GM10248 (cell line): Measurements from ENCODE around the gene ZSCAN5C.
"Not testable (repeated sequence)": the region's sequence is repeated elsewhere in the genome, so short reads cannot be mapped to it uniquely, and the experiment has no call there.

ENCODE experiments used
- CTCF ChIA-PET: fragments of 300-600 bp; sonication (Branson Sonifier 250); formaldehyde crosslinking; extraction: SDS; loops from one replicate; lab custom pipeline; 2021; ENCODE audit warnings: antibody characterized with exemption; lab: Yijun Ruan, JAX
- POLR2A ChIA-PET: fragments of 350-650 bp; sonication (Branson Sonifier 250); formaldehyde crosslinking; extraction: SDS; loops from one replicate; lab custom pipeline; 2020; ENCODE audit warnings: antibody characterized with exemption; lab: Yijun Ruan, JAX
- DNase-seq: peaks from one replicate; pipeline ENCODE4 v3.0.0; 2012; ENCODE audit errors: extremely low spot score
- TF ChIP-seq, protein P1 (sequence below): IDR thresholded peaks from 2 replicates; pipeline ENCODE4 v1.5.1; 2012; ENCODE audit warnings: mild to moderate bottlenecking, low read depth; ENCODE audit errors: extremely low read depth, missing control alignments, control extremely low read depth

The ZSCAN5C gene

DNA sequence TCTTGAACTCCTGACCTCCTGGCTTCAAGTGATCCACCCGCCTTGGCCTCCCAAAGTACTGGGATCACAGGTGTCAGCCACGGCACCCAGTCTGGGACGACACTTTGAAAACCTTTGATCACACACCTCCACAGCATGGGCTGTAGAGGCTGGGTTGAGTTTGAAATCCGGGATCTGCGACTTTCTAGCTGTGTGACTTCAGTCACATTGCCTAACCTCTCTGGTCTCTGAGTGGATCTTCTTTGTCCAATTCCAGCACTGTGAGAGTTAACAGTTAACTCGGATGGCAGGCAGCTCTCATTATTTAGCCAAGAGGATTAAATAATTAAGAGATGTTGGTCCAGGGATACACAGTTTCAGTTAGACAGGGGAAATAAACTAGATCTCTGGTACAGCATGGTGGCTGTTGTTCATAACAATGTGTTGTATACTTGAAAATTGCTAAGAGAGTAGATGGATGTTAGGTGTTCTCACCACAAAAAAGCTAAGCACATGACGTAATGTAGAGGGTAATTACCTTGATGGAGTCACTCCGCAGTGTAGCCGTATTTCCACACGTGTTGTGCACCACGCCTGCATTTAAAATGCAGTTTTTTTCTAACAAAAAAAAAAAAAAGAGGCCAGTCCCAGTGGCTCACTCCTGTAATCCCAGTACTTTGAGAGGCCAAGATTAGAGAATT lies 24.4 kb upstream of the ZSCAN5C start:
- POLR2A ChIA-PET, result no interaction called here
- no peak for DNase-seq
- CTCF ChIA-PET, result interaction anchor here (0.9 to 2.0 kb wide), 4 partner anchors 11 to 111 kb away, joined by 3 to 9 read pairs (median 4); no protein-coding TSS in a partner anchor
- TF ChIP-seq, protein P1, sequence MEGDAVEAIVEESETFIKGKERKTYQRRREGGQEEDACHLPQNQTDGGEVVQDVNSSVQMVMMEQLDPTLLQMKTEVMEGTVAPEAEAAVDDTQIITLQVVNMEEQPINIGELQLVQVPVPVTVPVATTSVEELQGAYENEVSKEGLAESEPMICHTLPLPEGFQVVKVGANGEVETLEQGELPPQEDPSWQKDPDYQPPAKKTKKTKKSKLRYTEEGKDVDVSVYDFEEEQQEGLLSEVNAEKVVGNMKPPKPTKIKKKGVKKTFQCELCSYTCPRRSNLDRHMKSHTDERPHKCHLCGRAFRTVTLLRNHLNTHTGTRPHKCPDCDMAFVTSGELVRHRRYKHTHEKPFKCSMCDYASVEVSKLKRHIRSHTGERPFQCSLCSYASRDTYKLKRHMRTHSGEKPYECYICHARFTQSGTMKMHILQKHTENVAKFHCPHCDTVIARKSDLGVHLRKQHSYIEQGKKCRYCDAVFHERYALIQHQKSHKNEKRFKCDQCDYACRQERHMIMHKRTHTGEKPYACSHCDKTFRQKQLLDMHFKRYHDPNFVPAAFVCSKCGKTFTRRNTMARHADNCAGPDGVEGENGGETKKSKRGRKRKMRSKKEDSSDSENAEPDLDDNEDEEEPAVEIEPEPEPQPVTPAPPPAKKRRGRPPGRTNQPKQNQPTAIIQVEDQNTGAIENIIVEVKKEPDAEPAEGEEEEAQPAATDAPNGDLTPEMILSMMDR, result no peak

DNA sequence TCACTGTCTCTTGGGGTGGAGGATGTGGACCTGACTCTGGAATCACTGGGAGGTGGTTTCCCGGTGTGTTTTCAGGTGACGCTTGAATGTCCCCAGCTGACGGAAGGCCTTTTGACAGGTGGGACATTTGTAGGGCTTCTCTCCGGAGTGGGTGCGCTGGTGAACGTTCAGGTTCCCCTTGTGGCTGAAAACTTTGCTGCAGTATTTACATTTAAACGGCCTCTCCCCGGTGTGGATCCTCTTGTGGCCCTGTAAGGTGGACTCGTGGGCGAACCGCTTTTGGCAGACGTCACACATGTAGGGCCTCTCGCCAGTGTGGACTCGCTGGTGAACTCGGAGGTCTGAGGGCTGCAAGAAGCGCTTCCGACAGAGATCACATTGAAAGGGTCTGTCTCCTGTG lies 12.3 kb upstream of the ZSCAN5C start:
- TF ChIP-seq, protein P1, result no peak
- no peak for DNase-seq
- POLR2A ChIA-PET, result no interaction called here
- CTCF ChIA-PET, result no interaction called here

DNA sequence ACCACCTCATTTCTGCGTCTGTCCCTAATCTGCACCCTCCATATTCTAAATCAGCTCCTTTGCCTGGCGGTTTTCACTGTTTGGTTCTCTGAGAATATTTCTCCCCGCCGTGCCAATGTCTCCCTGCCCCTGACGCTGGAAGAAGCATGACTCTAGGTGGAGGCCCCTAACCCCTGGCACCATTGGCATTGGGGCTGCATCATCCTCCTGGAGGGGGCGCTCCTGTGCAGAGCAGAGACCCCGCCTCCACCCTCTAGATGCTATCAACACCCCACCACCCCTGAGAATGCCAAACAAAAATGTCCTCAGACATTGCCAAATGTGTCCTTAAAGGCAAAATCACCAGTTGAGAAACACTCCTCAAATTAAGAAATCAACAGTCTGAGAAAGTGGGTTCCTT lies 11.0 kb upstream of the ZSCAN5C start:
- TF ChIP-seq, protein P1, result no peak
- CTCF ChIA-PET, result no interaction called here
- POLR2A ChIA-PET, result no interaction called here
- no peak for DNase-seq

DNA sequence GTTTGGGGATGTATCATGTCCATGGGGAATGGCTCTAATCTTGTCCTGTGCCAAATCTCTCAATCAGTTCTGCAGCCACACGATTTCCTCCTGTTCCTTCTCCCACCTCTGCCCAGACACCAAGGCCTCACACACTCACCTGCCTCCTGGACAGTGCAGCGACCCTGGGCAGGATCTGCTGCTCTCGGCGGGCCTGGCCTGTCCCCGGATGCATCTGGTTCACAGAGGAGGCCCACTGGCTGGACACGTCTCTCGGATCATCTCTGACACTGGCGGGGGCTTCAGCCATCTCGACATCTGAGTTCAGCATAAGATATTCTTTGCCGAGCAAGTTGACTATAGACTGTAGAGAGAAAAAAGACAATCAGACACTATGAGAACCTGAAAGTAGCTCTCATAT lies 10.4 kb upstream of the ZSCAN5C start:
- TF ChIP-seq, protein P1, result no peak
- CTCF ChIA-PET, result no interaction called here
- no peak for DNase-seq

DNA sequence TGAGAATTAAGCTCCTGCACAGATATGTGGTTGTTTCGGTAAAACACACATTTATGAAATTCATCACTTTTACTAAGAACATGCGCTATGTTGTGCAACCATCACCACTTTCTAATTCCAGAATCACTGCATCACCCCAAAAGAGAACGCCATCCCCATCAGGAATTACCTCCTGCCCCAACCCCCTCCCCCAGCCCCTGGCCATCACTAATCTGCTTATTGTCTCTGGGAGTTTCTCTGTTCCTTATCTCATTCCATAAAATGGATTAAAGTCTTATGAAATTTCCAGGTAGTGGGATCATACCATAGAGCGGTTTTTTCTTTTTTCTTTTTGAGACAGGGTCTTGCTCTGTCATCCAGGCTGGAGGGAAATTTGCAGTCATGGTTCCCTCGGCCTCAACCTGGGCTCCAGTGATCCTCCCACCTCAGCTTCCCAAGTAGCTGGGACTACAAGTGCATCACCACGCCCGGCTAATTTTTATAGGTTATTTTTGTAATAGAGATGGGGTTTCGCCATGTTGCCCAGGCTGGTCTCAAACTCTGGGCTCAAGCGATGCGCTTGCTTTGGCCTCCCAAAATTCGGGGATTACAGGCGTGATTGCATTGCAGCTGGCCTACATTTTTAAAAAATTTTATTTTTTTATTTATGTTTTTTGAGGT lies 8.0 kb upstream of the ZSCAN5C start:
- TF ChIP-seq, protein P1, result no peak
- CTCF ChIA-PET, result interaction anchor here (1.7 kb wide), 1 partner anchor 139 kb away, joined by 5 read pairs; no protein-coding TSS in a partner anchor
- POLR2A ChIA-PET, result no interaction called here
- DNase-seq, result no peak

More for the DNA sequence above, 10.4 kb upstream of the ZSCAN5C start:
- POLR2A ChIA-PET, result no interaction called here

DNA sequence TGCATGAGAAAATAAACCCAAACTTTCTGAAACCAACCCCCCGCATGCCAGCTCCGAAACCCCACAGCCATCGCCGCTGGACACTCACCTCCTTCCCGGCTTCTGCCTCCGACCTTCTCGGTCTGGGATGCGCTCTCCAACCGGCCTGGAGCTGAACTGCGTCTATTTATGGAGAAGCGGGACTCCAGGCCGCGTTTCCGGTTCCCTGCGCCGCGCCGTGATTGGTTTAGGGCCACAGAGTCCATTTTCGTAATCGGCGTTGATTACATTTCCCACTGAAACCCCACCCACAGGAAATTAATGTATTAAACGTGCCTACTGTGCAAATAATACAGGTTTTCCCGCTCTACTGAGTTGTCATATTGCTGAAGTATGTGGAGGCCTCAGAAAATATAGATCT lies 4.4 kb upstream of the ZSCAN5C start, which contains the start of gene ZSCAN5B:
Gene ZSCAN5B (minus strand): TSS at position 138 of the 400 bp plus-strand sequence. CDS start 4,731 bp downstream, outside the sequence.
- CTCF ChIA-PET, POLR2A ChIA-PET, DNase-seq: not testable (repeated sequence)

DNA sequence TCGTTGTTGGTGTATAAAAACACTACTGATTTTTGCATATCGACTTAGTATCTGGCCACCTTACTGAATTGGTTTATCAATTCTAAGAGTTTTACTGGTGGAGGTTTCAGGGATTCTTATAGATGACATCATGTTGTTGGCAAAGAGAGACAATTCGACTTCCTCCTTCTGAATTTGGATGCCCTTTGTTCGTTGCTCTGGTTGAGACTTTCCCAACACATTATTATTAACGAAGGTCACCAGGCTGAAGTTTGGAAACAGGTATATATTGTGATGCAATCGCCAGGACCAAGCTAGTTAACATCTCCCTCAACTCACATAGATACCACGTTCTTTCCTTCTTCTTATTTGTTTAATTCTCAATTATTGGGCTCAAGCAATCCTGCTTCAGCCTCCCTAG lies 2.4 kb upstream of the ZSCAN5C start:
- POLR2A ChIA-PET, result no interaction called here

DNA sequence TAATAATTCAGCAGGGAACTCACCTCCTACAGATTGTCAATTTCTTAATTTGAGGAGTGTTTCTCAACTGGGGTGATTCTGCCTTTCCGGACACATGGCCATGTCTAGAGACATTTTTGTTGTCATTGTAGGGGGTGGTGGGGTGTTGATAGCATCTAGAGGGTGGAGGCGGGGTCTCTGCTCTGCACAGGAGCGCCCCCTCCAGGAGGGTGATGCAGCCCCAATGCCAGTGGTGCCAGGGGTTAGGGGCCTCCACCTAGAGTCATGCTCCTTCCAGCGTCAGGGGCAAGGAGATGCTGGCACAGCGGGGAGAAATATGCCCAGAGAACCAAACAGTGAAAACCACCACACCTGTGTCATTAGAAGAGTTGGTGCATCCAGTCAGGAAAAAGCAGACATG lies 5.5 kb downstream of the ZSCAN5C start:
- DNase-seq, CTCF ChIA-PET, POLR2A ChIA-PET: not testable (repeated sequence)

More for the DNA sequence above, 2.4 kb upstream of the ZSCAN5C start:
- no peak for DNase-seq
- TF ChIP-seq, protein P1, result no peak
- CTCF ChIA-PET, result no interaction called here
